ENCODE results near the gene PRM2.

PRM2 gene

DNA sequence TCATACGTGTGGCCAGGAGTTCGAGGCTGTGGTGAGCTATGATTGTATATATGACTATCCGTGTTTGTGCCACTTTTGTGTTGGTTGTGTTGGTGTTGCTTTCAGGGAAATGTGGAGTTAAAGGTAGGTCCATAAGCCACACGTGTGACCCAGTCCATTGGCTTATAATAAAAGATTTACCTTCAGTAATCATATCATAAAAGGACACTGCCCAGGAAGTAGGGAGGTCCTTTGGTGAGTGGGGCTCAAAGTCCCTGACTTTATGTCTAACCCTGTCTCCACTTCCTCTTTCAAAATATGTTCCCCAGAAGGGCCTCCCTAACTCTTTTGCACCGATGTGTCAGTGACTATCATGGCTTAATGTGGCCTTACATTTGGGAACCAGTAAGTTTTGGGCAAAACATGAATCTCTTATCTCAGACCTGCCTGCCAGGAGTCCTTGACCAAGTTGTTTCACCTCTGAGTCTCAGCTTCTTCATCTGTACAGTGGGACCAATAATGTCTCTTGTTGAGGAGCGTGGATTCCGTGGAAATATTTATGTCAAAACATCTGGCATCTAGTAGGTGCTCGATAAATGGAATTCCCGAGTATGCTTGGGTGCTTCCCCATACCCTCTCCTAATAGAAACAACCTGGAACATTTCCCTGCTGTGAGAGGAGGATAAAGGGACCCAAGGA is 12.0 kb downstream of the PRM2 start:
- DNase-seq (ENCODE audit: insufficient read length, low spot score) (no peak), FAIRE-seq (peak; percentile 40)

DNA sequence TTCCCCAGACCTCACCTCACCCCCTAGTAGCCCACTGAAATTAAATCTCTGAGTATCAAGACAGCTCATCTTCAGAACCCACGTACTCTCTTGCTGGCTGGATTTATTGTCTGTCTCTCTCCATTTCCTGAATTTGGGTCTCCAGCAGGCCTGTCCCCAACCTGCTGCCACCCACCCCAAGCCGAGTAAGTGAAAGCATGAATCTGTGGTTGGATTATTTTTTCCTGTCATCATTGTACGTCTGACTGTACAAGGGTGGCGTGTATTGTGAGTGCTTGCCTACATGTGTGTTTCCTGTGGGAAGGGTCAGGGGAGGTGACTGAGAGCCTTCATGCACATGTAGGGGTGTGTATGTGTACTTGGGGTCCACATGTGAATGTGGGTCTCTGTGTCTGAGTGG is 12.5 kb downstream of the PRM2 start:
- no peak for DNase-seq (ENCODE audit: insufficient read length, low spot score)
- peak; percentile 71 for FAIRE-seq

DNA sequence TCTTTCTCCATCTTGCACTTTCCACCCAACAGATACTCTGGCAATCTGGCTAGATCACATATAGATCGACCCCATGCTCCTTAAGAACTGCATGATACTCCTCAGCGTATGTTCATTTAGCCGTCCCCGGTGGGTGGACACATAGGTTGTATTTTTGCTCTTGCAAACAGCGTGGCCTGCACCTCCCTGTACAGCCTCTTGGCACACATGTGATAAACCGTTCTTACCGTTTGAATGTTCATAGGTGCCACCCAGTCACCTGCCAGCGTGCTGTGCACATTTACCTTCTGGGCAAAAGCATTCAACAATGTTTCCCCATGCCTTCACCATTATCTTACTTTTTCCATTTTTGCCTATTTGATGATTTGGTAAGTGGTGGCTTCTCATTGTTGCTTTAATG is 13.4 kb downstream of the PRM2 start:
- DNase-seq (ENCODE audit: insufficient read length, low spot score) (no peak), FAIRE-seq (no peak)

DNA sequence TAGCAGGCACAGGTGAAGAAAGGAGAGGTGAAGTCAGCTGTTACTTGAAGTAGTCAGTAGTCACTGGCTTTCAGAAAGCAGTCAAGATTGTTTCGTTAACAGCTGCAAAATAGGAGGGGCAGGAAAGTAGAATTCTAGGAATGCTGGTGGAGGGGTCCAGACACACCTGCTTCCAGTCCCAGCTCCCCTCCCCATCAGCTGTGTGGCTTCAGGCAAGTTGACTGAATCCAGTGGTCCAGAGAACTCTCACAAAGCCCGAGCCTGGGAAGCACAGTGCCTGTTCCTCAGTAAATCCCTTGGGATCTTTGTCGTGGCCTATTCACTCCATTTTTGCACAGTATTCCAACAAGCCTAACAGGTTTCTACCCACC is 15.7 kb downstream of the PRM2 start:
- FAIRE-seq (no peak), DNase-seq (ENCODE audit: insufficient read length, low spot score) (no peak)

DNA sequence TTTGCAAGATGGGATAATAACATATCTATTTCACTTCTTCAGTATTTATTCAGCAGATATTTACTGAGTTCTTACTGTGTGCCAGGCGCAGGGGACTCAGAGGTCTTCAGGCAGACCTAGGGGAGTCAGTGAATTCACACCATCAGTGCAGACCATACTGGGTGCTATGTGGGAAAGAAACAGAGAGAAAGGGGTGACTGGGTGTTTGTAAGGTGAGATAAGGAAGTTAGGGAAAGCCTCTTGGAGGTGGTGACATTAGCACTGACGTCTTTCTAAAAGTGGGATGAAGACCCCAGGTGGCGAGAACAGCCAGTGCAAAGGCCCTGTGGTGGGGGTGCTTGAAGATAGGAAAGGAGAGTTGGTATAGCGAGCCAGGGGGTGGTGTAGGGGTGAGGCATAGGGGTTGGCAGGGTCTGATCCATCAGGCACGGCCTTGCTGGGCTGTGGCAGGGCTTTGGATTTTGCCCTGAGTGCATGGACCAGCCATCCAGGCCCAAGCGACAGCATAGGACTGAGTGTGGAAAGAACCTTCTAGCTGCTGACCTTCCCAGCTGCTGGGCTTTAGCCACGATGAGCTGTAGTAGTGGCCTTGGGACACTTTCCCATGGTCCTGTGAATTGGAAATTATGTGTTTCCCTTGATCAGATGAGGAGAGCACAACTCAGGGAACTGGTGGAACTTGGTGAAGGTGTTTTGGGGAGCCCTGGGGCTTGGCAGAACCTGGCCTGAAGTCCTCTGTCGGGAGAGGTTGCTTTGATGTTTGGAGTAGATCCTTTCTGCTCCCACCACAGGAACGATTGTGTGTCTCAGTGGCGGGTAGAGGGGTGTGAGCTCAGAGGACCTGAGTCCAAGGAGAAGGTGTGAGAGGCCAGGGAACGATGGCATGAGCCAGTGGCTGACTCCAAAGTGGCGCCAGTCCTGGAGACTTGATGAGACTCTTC is 16.4 kb downstream of the PRM2 start:
- DNase-seq (ENCODE audit: insufficient read length, low spot score) (no peak), FAIRE-seq (no peak)

DNA sequence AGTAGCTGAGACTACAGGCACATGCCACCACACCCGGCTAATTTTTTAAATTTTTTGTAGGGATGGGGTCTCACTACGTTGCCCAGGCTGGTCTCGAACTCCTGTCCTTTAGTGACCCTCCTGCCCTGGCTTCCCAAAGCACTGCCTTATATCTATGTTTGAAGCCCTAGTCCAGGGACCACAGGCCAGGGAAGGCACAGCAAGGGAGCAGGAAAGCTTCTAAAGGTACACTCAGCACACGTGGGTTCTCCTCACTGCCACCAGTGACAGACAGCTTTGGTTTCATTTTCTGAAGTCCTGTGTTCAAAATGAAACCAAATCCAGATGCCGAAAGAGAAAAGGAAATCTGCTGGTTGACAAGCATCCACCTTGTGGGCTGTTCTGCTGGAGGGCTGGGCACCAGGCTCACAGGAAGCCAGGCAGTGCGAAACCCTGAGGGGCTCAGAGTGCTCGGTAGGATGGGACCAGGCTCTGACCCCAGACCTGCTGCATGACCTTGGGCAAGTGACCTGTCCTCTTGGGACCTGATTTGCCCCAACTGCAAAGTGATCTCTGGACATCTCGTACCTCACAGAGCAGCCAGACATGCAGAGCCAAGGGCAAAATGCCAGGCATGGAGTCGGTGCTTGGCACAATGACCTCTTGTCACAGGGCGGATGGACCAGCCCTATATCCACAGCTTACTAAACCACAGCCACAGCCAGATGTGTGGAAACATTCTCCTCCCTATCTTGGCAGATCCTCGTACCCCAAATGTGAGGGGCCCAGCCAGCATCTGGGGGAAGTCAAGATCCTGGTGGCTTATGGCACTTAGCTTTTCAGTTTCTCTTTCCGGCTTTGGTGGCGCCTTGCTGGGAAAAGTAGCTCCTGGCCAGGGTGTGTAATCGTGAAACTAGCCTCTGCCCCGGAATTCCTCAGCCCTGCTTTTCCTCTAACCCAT is 17.5 kb downstream of the PRM2 start:
- FAIRE-seq (peak; percentile 98), DNase-seq (ENCODE audit: insufficient read length, low spot score) (peak; percentile 80)

DNA sequence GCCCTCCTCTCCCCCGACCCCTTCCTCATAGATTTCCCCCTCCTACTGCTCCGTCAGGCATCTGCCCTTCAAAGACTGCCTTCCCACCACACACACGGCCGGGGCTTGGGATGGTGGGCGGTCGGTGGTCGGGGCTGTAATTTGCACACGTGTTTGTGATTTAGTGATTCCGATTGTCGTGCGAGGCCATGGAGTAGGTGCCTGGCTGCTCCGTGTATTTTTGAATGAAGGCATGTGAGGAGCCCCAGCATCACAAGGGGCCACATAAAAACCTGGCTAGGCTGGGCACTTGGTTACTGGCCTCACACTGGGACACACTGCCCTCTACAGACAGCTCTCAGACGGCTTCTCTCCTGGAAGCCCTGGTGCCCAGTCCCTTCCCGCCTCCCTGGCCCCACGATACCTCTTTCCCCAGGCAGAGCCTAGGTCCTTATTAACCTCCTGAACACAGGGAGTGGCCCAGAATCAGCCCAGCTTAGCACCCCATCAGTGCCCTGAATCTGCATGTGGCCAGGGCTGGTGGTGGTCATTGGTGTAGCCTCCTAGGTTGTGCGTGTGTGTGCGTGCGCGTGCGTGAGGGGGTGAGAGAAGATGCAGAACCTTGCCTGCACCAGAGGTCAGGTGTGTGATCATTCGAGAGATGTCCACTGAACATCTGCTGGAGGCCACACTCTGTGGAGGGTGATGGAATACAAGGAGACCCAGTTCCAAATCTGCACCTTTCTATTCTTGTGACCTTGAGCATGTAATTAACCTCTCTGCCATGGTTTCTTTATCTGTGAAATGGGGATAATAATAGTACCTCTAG is 18.9 kb downstream of the PRM2 start:
- FAIRE-seq (peak; percentile 82), DNase-seq (ENCODE audit: insufficient read length, low spot score) (no peak)

DNA sequence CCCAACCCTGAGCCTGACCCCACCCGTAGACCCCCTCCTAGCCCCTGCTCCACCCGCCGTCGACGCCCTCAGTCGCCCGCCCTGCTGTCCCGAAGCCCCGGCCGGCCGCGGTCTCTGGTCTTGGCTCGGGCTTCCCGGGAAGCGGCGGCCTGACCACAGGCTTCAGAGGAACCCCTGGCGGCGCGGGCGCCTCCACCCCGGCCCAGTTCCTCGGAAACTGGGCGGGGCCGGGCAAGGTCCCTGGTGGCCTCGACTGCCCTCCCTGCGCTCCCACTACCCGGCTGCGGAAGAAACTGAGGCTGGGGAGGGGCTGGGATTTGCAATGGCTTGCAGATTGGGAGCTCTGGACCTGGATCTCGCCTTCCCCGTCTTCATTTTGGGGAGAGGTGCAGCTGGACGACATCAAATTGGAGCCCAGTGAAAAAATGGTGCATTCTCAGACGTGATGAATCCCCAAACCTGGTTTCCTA is 19.6 kb downstream of the PRM2 start:
- DNase-seq (ENCODE audit: insufficient read length, low spot score) = no peak
- FAIRE-seq = no peak

DNA sequence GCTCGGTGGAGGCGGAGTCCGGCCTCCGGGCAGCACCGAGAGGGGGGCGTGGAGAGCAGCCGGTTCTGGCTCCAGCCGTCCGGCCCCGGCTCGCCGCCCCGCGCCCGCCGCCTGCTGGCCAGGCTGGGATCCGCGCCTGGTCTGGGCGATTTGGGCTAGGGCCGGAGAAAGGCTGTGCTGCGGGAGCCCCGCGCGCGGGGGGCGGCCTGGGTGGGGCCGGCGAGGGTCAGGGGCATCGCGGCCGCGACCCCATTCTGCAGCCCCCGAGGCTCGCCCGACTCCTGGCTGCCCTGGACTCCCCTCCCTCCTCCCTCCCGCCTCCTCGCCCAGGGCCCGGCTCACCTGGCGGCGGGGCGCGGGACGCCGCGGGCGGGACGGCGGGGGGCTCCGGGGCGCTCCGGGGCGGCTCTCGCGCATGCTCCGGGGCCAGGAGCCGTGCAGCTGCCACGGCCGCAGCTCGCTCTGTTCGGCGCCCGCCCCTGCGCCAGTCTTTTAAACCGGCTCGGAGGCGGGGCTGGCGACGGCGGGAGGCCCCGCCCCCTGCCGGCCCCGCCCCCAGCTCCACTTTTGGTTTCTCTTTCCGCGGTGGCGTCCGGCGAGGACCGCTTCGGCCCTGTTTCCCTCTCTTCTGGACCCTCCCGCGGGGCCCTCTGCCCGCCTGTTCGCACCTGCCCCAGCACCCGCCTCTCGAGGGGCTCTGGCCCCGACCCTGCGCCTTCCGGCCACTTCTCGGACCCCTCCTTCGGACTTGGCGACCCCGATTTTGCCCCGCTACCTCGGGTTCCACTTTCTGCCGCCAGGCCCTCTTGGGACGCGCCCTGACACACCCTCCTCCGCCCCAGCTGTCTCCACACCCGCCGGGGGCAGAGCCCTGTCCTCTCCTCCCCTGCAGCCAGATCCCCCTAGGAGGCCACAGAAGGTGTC is 20.3 kb downstream of the PRM2 start, which contains the start of gene SOCS1:
Gene SOCS1 (minus strand): TSS at position 468 of the 924 bp plus-strand sequence. CDS start 726 bp downstream, outside the sequence.
- DNase-seq (ENCODE audit: insufficient read length, low spot score) = peak; percentile 76
- FAIRE-seq = peak; percentile 31

DNA sequence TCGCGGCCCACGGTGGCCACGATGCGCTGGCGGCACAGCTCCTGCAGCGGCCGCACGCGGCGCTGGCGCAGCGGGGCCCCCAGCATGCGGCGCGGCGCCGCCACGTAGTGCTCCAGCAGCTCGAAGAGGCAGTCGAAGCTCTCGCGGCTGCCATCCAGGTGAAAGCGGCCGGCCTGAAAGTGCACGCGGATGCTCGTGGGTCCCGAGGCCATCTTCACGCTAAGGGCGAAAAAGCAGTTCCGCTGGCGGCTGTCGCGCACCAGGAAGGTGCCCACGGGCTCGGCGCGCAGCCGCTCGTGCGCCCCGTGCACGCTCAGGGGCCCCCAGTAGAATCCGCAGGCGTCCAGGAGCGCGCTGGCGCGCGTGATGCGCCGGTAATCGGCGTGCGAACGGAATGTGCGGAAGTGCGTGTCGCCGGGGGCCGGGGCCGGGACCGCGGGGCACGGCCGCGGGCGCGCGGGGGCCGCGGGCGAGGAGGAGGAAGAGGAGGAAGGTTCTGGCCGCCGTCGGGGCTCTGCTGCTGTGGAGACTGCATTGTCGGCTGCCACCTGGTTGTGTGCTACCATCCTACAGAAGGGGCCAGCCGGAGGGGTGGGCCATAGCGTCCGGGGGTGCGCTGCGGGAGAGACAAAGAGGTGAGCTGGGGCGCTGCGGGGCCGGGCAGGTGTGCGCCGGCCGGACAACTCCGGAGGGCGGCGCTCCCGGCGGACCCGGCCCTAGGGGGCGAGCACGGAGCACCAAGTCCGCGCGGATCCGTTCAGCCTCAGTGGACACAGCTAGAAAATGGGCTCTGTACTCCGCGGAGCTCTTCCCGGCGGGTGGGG is 21.2 kb downstream of the PRM2 start:
- no peak for DNase-seq (ENCODE audit: insufficient read length, low spot score)
- no peak for FAIRE-seq

DNA sequence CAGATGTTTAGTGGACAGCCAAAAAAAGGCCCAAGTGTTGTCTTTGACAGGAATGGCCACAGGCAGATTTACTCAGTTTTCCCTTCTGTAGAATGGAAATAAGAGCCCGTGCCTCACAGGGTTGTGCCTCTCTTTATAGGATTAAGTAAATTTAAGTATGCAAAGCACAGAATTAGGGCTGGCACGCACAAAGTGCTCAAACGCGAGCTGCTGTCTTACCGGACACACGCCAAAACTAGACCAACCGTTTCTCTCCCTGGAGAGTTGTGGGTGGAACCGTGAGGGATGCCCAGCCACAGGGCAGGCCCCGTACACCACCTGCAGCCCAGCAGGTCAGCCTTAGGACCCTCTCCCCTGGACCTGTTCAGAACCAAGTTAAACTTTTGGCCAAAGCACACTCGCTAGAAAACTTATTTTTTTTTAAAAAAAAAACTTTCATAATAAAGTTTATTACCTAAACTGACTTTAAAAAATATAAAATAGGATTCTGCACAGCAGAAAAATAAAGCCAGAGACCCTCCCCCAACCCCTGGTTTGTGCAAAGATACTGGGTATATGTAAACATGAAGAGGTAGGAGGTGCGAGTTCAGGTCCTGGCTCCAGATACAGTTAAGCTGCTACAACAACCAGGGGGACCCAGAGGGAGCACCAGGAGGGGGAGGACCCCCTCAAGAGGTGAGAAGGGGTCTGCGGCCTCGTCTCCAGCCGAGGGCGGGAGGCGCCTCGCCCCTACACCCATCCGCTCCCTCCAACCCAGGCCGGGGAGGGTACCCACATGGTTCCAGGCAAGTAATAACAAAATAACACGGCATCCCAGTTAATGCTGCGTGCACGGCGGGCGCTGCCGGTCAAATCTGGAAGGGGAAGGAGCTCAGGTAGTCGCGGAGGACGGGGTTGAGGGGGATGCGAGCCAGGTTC is 22.0 kb downstream of the PRM2 start:
- no peak for DNase-seq (ENCODE audit: insufficient read length, low spot score)
- FAIRE-seq = peak; percentile 80

DNA sequence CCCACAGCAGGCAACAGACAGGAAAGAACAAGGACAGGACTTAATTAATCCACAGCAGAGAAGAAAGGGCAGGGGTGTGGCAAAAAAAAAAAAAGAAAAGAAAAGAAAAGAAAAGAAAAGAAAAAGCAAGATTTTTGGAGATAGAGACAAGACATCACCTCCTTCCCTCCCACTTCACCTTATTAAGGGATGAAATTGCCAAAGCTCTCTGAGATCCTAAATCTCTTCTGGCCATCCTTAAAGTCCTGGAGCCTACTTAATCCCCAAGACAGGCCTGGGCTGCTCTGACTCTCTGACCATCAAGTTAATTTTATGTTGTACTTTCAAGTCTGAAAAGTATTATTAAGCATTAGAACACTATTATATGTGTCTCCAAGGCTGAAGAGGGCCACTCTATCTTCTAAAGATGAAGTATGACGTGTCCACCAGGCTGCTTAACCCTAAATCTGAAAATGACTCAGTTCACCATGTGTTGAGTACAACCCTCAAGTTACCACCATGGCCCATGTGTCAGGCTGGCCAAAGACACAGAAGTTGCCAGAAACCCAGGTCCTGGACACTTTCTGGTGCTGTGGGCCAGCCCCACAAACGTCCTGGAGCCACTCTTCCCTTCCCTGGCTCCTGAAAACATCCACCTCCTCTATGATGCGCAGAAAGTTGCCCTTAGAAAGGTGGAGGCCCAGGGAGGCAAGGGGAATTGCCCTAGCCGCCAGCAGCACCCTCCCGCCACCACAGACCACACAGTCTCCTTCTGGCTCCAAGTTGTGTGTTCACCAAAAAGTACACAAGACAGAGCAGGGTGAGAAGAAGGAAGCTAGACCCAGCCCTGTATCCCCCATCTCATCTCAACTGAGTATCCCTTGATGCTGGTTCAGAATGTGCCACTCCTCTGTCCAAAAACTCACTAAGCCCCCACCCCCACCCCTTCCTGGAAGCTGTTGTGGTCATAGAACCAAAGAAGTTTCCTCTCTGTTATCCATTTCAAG is 23.0 kb downstream of the PRM2 start:
- FAIRE-seq = peak; percentile 45
- no peak for DNase-seq (ENCODE audit: insufficient read length, low spot score)

DNA sequence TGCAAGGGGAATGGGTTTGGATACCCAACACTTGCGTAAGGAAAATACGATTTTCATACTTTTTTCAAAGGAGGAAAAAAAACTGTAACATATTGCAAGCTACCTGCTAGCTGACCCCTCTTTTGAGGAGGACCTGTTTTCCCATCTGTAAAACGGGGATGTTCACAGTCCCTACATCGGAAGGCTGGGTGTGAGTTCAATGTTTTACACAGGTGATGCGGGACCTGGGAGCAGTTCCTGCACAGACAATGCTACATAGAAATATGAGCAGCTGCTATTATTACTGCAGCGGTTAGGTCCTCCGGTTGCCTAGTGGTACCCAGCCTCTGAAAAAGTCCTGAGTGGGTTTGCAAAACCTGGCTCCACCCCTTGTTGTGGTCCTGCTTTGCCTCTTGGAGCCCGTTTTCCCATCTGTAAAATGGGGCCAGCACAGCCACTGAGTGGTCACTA is 23.8 kb downstream of the PRM2 start:
- DNase-seq (ENCODE audit: insufficient read length, low spot score) (no peak), FAIRE-seq (no peak)

DNA sequence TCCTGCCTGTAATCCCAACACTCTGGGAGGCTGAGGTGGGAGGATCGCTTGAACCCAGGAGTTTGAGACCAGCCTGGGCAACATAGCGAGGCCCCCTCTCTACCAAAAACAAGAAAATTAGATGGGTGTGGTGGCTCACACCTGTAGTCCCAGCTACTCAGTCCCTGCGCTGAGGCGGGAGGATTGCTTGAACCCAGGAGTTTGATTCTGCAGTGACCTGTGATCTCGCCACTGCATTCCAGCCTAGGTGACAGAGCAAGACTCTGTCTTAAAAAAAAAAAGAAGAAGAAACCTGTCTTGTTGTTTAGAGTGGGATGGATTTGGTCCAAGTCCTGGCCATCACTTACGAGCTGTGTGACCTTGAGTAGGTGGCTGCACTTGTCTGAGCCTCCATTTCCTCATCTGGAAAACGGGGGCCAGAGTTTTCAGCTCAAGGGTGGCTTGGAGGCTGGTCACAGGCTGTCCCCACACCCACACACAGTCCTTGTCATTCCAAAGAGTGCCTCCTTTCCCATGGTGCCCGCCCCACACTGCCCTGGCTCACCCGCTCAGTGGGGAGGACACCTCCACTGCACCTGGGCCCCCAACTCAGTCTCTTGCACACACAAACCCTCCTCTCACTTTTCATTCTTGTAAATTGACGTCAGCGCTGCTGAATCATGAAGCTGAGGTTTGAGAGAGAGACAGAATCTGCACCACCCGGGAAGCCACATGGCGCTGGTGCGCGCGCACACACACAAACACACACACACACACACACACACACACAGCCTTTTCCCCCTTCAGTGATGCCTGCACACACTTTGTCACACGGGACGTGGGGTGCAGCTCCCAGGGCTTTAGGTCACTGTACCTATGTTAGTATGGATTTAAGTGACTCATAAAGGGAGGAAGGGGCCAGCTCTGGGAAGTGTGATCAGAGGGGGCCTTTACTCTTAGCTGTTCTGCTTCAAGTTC is 24.5 kb downstream of the PRM2 start:
- no peak for DNase-seq (ENCODE audit: insufficient read length, low spot score)
- FAIRE-seq = peak; percentile 68

All from GM19239 (cell line).